Omental fat pad (tissue), 4 donors: Measurements from ENCODE around the gene TFPI2. TPM values are rescaled to one million over a fixed set of nuclear protein-coding genes. Genes with fewer than 3 reads are reported as not detected.

ENCODE experiments used
- ATAC-seq: fragments of 150-250 bp; one replicate; pipeline ENCODE4 v1.9.1; 2016; ENCODE audit warnings: mild to moderate bottlenecking, moderate library complexity; ENCODE audit not compliant: low FRiP score
- DNase-seq: peaks from one replicate; pipeline ENCODE4 v3.0.0-alpha.2; 2019; ENCODE audit warnings: low spot score
- CTCF ChIP-seq, 3 donors: fragments of 450-650 bp; IDR thresholded peaks; one replicate each; pipeline ENCODE4 v1.5.1; 2016 to 2017; ENCODE audit warnings: antibody characterized with exemption in 3 of 3, mild to moderate bottlenecking in 3 of 3, moderate library complexity in 2 of 3
- total RNA-seq, 4 donors: library from RNA; depleted of rRNA; stranded (reverse); fragments of >200 nt; gene quantifications; one replicate each; pipeline ENCODE4 v1.1.0, GENCODE V29; 2016

TFPI2 gene
- 100 to 1,000 TPM in 2 of 4 donors, 10 to 100 TPM in 2; 16.2 to 181 (median 81.7) TPM for total RNA-seq

- TF ChIP-seq CTCF (IDR thresholded peaks at IDR 0.05): no peak
- DNase-seq (peak; percentile 77), ATAC-seq (peak; percentile 92)
Observed at GRCh38 chr7:93890464-93891068, at the start of gene TFPI2. Gene TFPI2, minus strand, starts transcription at chr7:93890753. Its CDS starts 75 bp downstream, at chr7:93890678.

GRCh38 chr7:93938293-93938692 lies 47.7 kb upstream of the TFPI2 start:
- no peak for TF ChIP-seq CTCF (IDR thresholded peaks at IDR 0.05)
- no peak for DNase-seq
- ATAC-seq: no peak

- DNase-seq: no peak
- ATAC-seq: no peak
- TF ChIP-seq CTCF (IDR thresholded peaks at IDR 0.05): no peak
Observed at GRCh38 chr7:93937818-93938217, 47.3 kb upstream of the TFPI2 start.

GRCh38 chr7:93935102-93935501 lies 44.5 kb upstream of the TFPI2 start:
- ATAC-seq (no peak), DNase-seq (no peak)

GRCh38 chr7:93933156-93933555 lies 42.6 kb upstream of the TFPI2 start:
- TF ChIP-seq CTCF (IDR thresholded peaks at IDR 0.05): no peak
- no peak for DNase-seq
- no peak for ATAC-seq

More at GRCh38 chr7:93935102-93935501, 44.5 kb upstream of the TFPI2 start:
- no peak for TF ChIP-seq CTCF (IDR thresholded peaks at IDR 0.05)

GRCh38 chr7:93931655-93932054 lies 41.1 kb upstream of the TFPI2 start:
- no peak for ATAC-seq
- no peak for DNase-seq
- TF ChIP-seq CTCF (IDR thresholded peaks at IDR 0.05): no peak

GRCh38 chr7:93927585-93927984 lies 37.0 kb upstream of the TFPI2 start:
- TF ChIP-seq CTCF (IDR thresholded peaks at IDR 0.05): no peak
- ATAC-seq: no peak
- no peak for DNase-seq
